Neural cell (in vitro differentiated cells): ENCODE results near the gene RPL22. TPM values are rescaled to one million over a fixed set of nuclear protein-coding genes. Genes with fewer than 3 reads are reported as not detected.

Experiments
- H2AFZ ChIP-seq: fragments of 200-600, 300-800 bp; sonication (generic), shearing (Covaris generic); 2 replicates; pipeline ENCODE4 v1.6.0; 2014; ENCODE audit warnings: low read depth, mild to moderate bottlenecking, antibody characterized with exemption, low read length, moderate library complexity
- H3F3A ChIP-seq: fragments of 200-600 bp; shearing (Covaris generic); 2 replicates; pipeline ENCODE4 v1.6.1; 2016; ENCODE audit warnings: mild to moderate bottlenecking, moderate library complexity, mixed read lengths, antibody characterized with exemption, low read length; ENCODE audit not compliant: insufficient read depth, poor library complexity, severe bottlenecking
- H3K27ac ChIP-seq: fragments of 200-600, 300-800 bp; sonication (generic), shearing (Covaris generic); 2 replicates; pipeline ENCODE4 v1.5.1; 2014; ENCODE audit warnings: mild to moderate bottlenecking, low read length, moderate library complexity
- H3K27me3 ChIP-seq: fragments of 300-800, 200-600 bp; sonication (generic), shearing (Covaris generic); 2 replicates; pipeline ENCODE4 v1.6.0; 2014; ENCODE audit warnings: mild to moderate bottlenecking, low read depth, low read length, moderate library complexity; ENCODE audit not compliant: insufficient read depth
- H3K36me3 ChIP-seq: fragments of 300-800, 200-600 bp; sonication (generic), shearing (Covaris generic); 2 replicates; pipeline ENCODE4 v1.5.1; 2014; ENCODE audit warnings: mild to moderate bottlenecking, antibody characterized with exemption, low read length, moderate library complexity; ENCODE audit not compliant: insufficient read depth
- H3K4me2 ChIP-seq: fragments of 300-800, 200-600 bp; sonication (generic), shearing (Covaris generic); 2 replicates; pipeline ENCODE4 v1.6.0; 2014; ENCODE audit warnings: mild to moderate bottlenecking, low read length
- H3K4me3 ChIP-seq: fragments of 300-800, 200-600 bp; sonication (generic), shearing (Covaris generic); 2 replicates; pipeline ENCODE4 v1.5.1; 2014; ENCODE audit warnings: mild to moderate bottlenecking, low read length, moderate library complexity
- H3K79me2 ChIP-seq: fragments of 200-600 bp; shearing (Covaris generic); replicated peaks from 2 replicates; pipeline ENCODE4 v1.6.0; 2014; ENCODE audit warnings: mild to moderate bottlenecking, low read length, moderate library complexity; ENCODE audit not compliant: insufficient read depth
- H3K9ac ChIP-seq: fragments of 300-800, 200-600 bp; sonication (generic), shearing (Covaris generic); 2 replicates; pipeline ENCODE4 v1.6.1; 2016; ENCODE audit warnings: mild to moderate bottlenecking, low read length, mixed read lengths
- H3K9me2 ChIP-seq: fragments of 200-600 bp; shearing (Covaris generic); 2 replicates; pipeline ENCODE4 v1.6.1; 2016; ENCODE audit warnings: mild to moderate bottlenecking, low read length, mixed read lengths; ENCODE audit not compliant: insufficient read depth
- H3K9me3 ChIP-seq: fragments of 200-600, 300-800 bp; sonication (generic), shearing (Covaris generic); 2 replicates; pipeline ENCODE4 v1.6.1; 2016; ENCODE audit warnings: mild to moderate bottlenecking, mixed run types, low read length, moderate library complexity, mixed read lengths
- H4K20me1 ChIP-seq: fragments of 200-600 bp; shearing (Covaris generic); 2 replicates; pipeline ENCODE4 v1.6.1; 2016; ENCODE audit warnings: mild to moderate bottlenecking, mixed run types; ENCODE audit not compliant: insufficient read depth
- CTCF ChIP-seq: fragments of 450-650 bp; IDR thresholded peaks from 2 replicates; pipeline ENCODE4 v1.5.1; 2014; ENCODE audit warnings: antibody characterized with exemption, mild to moderate bottlenecking, moderate library complexity; ENCODE audit not compliant: poor library complexity, severe bottlenecking
- EP300 ChIP-seq: fragments of 450-650 bp; conservative IDR thresholded peaks from 2 replicates; pipeline ENCODE4 v1.6.1; 2014; ENCODE audit warnings: antibody characterized with exemption, mild to moderate bottlenecking, moderate library complexity; ENCODE audit not compliant: poor library complexity, severe bottlenecking
- EZH2 ChIP-seq: fragments of 200-600, 300-800 bp; shearing (Covaris generic), sonication (generic); IDR thresholded peaks from 2 replicates; pipeline ENCODE4 v1.6.1; 2014; ENCODE audit warnings: antibody characterized with exemption, low read length, borderline replicate concordance, mild to moderate bottlenecking; ENCODE audit not compliant: insufficient read depth, poor library complexity, severe bottlenecking
- MXI1 ChIP-seq: fragments of 450-650 bp; conservative IDR thresholded peaks from 2 replicates; pipeline ENCODE4 v1.6.1; 2014; ENCODE audit warnings: antibody characterized with exemption, mild to moderate bottlenecking; ENCODE audit not compliant: poor library complexity, severe bottlenecking
- POLR2AphosphoS5 ChIP-seq: IDR thresholded peaks from 2 replicates; pipeline ENCODE4 v1.6.1; 2012
- RAD21 ChIP-seq: fragments of 450-650 bp; conservative IDR thresholded peaks from 2 replicates; pipeline ENCODE4 v1.6.1; 2014; ENCODE audit warnings: antibody characterized with exemption, mild to moderate bottlenecking, moderate library complexity
- REST ChIP-seq: IDR thresholded peaks from 2 replicates; pipeline ENCODE4 v1.6.1; 2012; ENCODE audit warnings: borderline replicate concordance
- SMC3 ChIP-seq: fragments of 450-650 bp; conservative IDR thresholded peaks from 2 replicates; pipeline ENCODE4 v1.6.1; 2014; ENCODE audit warnings: antibody characterized with exemption, mild to moderate bottlenecking, moderate library complexity; ENCODE audit not compliant: poor library complexity
- TAF1 ChIP-seq: IDR thresholded peaks from 2 replicates; pipeline ENCODE4 v1.6.1; 2012; ENCODE audit warnings: low read depth
- polyA plus RNA-seq: library from polyadenylated mRNA; depleted of rRNA; stranded (reverse); fragments of >200 nt; gene quantifications from 2 replicates; pipeline ENCODE4 v1.2.3, GENCODE V29; 2014

RPL22 gene
- polyA plus RNA-seq, 1 donor from 2014 or later = 294 TPM

- Histone ChIP-seq H3K27me3 (peaks cover 50% of the 10 kb centered on the region), H3K4me3 (no peak overlapping the region), H3K9ac (no peak overlapping the region)
Observed at GRCh38 chr1:6239213-6239752, 39.9 kb upstream of the RPL22 start.

GRCh38 chr1:6237093-6237492, 37.7 kb upstream of the RPL22 start:
- Histone ChIP-seq H3K79me2 (peaks cover 14% of the 10 kb centered on the region), H3K27ac (no peak overlapping the region), H3K9me2 (no peaks in the 10 kb centered on the region), H3K9ac (no peak overlapping the region), H2AFZ (no peak overlapping the region), H3K36me3 (peaks cover 4% of the 10 kb centered on the region), H3K9me3 (no peaks in the 10 kb centered on the region), H4K20me1 (no peaks in the 10 kb centered on the region), H3F3A (no peaks in the 10 kb centered on the region), H3K4me3 (no peak overlapping the region), H3K27me3 (peaks cover 29% of the 10 kb centered on the region), H3K4me2 (no peak overlapping the region)
- TF ChIP-seq POLR2AphosphoS5 (no peak), SMC3 (no peak), EZH2 (no peak), RAD21 (no peak), EP300 (no peak), MXI1 (no peak), TAF1 (no peak), REST (no peak)

More at GRCh38 chr1:6239213-6239752, 39.9 kb upstream of the RPL22 start:
- Histone ChIP-seq H3K36me3 (no peaks in the 10 kb centered on the region), H3K9me2 (no peaks in the 10 kb centered on the region), H3F3A (no peaks in the 10 kb centered on the region), H4K20me1 (no peaks in the 10 kb centered on the region), H3K27ac (no peak overlapping the region), H3K79me2 (peaks cover 11% of the 10 kb centered on the region), H3K9me3 (no peaks in the 10 kb centered on the region), H2AFZ (no peak overlapping the region), H3K4me2 (no peak overlapping the region)
- TF ChIP-seq RAD21 (no peak), CTCF (no peak), EZH2 (no peak), EP300 (no peak), TAF1 (no peak), REST (no peak), SMC3 (no peak), MXI1 (no peak), POLR2AphosphoS5 (no peak)
